AG10803 (cell line): ENCODE results near the gene HOXD9.

ENCODE experiments used
- DNase-seq: peaks from one replicate; pipeline ENCODE4 v3.0.0; 2010; ENCODE audit warnings: low read depth
- H3K4me3 ChIP-seq: 2 replicates; pipeline ENCODE4 v1.5.1; 2011; ENCODE audit warnings: mild to moderate bottlenecking, low read length, control low read depth
- TF ChIP-seq, protein P1 (sequence below): conservative IDR thresholded peaks from 2 replicates; pipeline ENCODE4 v1.5.1; 2011; ENCODE audit warnings: mild to moderate bottlenecking, low read length, control low read depth, inconsistent platforms

HOXD9 gene

GRCh38 chr2:176172895-176173566 lies 50.5 kb downstream of the HOXD9 start:
- TF ChIP-seq, protein P1, sequence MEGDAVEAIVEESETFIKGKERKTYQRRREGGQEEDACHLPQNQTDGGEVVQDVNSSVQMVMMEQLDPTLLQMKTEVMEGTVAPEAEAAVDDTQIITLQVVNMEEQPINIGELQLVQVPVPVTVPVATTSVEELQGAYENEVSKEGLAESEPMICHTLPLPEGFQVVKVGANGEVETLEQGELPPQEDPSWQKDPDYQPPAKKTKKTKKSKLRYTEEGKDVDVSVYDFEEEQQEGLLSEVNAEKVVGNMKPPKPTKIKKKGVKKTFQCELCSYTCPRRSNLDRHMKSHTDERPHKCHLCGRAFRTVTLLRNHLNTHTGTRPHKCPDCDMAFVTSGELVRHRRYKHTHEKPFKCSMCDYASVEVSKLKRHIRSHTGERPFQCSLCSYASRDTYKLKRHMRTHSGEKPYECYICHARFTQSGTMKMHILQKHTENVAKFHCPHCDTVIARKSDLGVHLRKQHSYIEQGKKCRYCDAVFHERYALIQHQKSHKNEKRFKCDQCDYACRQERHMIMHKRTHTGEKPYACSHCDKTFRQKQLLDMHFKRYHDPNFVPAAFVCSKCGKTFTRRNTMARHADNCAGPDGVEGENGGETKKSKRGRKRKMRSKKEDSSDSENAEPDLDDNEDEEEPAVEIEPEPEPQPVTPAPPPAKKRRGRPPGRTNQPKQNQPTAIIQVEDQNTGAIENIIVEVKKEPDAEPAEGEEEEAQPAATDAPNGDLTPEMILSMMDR, result no peak
- no peak overlapping the region for H3K4me3 ChIP-seq
- DNase-seq, result no peak

GRCh38 chr2:176173567-176174381 lies 51.3 kb downstream of the HOXD9 start:
- H3K4me3 ChIP-seq, result no peak overlapping the region
- DNase-seq, result no peak
- TF ChIP-seq, protein P1, result no peak

DNA sequence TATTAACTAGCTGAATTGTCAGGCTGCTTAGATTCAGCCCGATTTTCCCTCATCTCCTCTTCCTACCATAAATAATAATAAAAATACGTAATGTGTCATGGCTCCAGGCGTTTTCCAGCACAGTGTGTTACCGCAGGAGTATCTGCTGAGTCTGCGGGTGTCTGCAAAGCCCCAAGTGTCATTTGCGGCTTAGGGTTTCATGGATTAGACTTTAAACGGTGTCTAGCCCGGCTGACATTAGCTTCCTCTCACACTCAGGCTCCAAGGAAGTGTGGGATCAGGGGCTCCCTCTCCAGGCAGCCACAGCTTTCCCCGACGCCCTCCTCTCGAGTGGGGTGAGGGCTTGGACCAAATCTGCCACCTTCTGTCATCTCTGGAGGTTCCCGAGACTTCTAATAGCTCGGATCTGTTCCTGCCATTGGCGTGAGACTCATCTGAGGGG lies 51.9 kb downstream of the HOXD9 start:
- TF ChIP-seq, protein P1, result no peak
- H3K4me3 ChIP-seq, result no peak overlapping the region
- DNase-seq, result no peak
